GM18507 (cell line): ENCODE results near the gene PKM.

ENCODE experiments used
- DNase-seq: peaks from one replicate; pipeline ENCODE4 v3.0.0; 2011; ENCODE audit warnings: low read depth; ENCODE audit not compliant: insufficient read length; ENCODE audit errors: extremely low spot score
- FAIRE-seq: peaks from 2 replicates; lab custom pipeline; 2011; peaks lifted over from hg19 to GRCh38; lab: Jason Lieb, UNC

Gene PKM

GRCh38 chr15:72203507-72203837, 27.5 kb downstream of the PKM start:
- DNase-seq = no peak
- no peak for FAIRE-seq

- FAIRE-seq (no peak), DNase-seq (no peak)
Measured at GRCh38 chr15:72202801-72203506, 28.0 kb downstream of the PKM start.

- DNase-seq = no peak
- no peak for FAIRE-seq
Measured at GRCh38 chr15:72202302-72202701, 28.7 kb downstream of the PKM start.

GRCh38 chr15:72201391-72201921, 29.5 kb downstream of the PKM start:
- FAIRE-seq = no peak
- DNase-seq = no peak

- FAIRE-seq = no peak
Measured at GRCh38 chr15:72200395-72201237, 30.4 kb downstream of the PKM start.

GRCh38 chr15:72199721-72200212, 31.2 kb downstream of the PKM start:
- DNase-seq = peak; percentile 46
- peak; percentile 92 for FAIRE-seq

More at GRCh38 chr15:72200395-72201237, 30.4 kb downstream of the PKM start:
- no peak for DNase-seq

- DNase-seq (no peak), FAIRE-seq (no peak)
Measured at GRCh38 chr15:72199205-72199515, 31.8 kb downstream of the PKM start.

GRCh38 chr15:72198356-72199204, 32.4 kb downstream of the PKM start:
- DNase-seq (no peak), FAIRE-seq (no peak)

GRCh38 chr15:72197460-72198355, 33.3 kb downstream of the PKM start, which contains the start of gene GRAMD2A:
Gene GRAMD2A, minus strand, starts transcription at chr15:72197787.
- no peak for FAIRE-seq
- DNase-seq = peak; percentile 62

- FAIRE-seq (no peak), DNase-seq (no peak)
Measured at GRCh38 chr15:72197041-72197459, 33.9 kb downstream of the PKM start.

- DNase-seq (no peak), FAIRE-seq (no peak)
Measured at GRCh38 chr15:72196409-72197040, 34.5 kb downstream of the PKM start.

- DNase-seq = no peak
- no peak for FAIRE-seq
Measured at GRCh38 chr15:72195101-72195511, 35.9 kb downstream of the PKM start.

- DNase-seq (no peak), FAIRE-seq (no peak)
Measured at GRCh38 chr15:72193836-72194396, 37.1 kb downstream of the PKM start.

GRCh38 chr15:72192416-72192815, 38.6 kb downstream of the PKM start:
- FAIRE-seq (no peak), DNase-seq (no peak)

- DNase-seq (no peak), FAIRE-seq (no peak)
Measured at GRCh38 chr15:72189250-72189902, 41.6 kb downstream of the PKM start.

GRCh38 chr15:72184165-72184811, 46.7 kb downstream of the PKM start:
- no peak for DNase-seq
- no peak for FAIRE-seq

- no peak for FAIRE-seq
Measured at GRCh38 chr15:72183781-72184164, 47.2 kb downstream of the PKM start.

More at GRCh38 chr15:72183781-72184164, 47.2 kb downstream of the PKM start:
- DNase-seq = no peak
